ENCODE results near the gene RALGPS1.

GRCh38 chr9:127035423-127035822, 120.8 kb downstream of the RALGPS1 start:
- TF ChIP-seq SUZ12 (IDR thresholded peaks at IDR 0.05) (no peak), SP1 (IDR thresholded peaks at IDR 0.05) (no peak), FOXK2 (IDR thresholded peaks at IDR 0.05) (no peak), HDGF (IDR thresholded peaks at IDR 0.05; ENCODE audit: borderline replicate concordance) (no peak), TARDBP (IDR thresholded peaks at IDR 0.05) (no peak), FOXM1 (IDR thresholded peaks at IDR 0.05; ENCODE audit: borderline replicate concordance) (no peak), BHLHE40 (IDR thresholded peaks at IDR 0.05; ENCODE audit: borderline replicate concordance) (no peak), CTBP1 (IDR thresholded peaks at IDR 0.05; ENCODE audit: borderline replicate concordance) (no peak), NFRKB (IDR thresholded peaks at IDR 0.05) (no peak)

All from HEK293T (cell line).